ENCODE results near the gene PJVK. TPM values are rescaled to one million over a fixed set of nuclear protein-coding genes. Genes with fewer than 3 reads are reported as not detected.

PJVK gene
- total RNA-seq, 4 donors from 2014 or later = 5.3 to 8.8 (median 6.9) TPM

- TF ChIP-seq CTCF (IDR thresholded peaks at IDR 0.05; ENCODE audit: low read depth) = no peak
Observed at GRCh38 chr2:178441426-178441825, 9.8 kb upstream of the PJVK start.

- no peak for TF ChIP-seq CTCF (IDR thresholded peaks at IDR 0.05; ENCODE audit: low read depth)
Observed at GRCh38 chr2:178448968-178449661, 2.1 kb upstream of the PJVK start.

- TF ChIP-seq CTCF (IDR thresholded peaks at IDR 0.05; ENCODE audit: low read depth) = no peak
Observed at GRCh38 chr2:178449700-178450523, 1.3 kb upstream of the PJVK start.

- TF ChIP-seq CTCF (IDR thresholded peaks at IDR 0.05; ENCODE audit: low read depth) = no peak
Observed at GRCh38 chr2:178450524-178450773, 729 bp upstream of the PJVK start.

GRCh38 chr2:178452334-178452733, 1.2 kb downstream of the PJVK start:
- TF ChIP-seq CTCF (IDR thresholded peaks at IDR 0.05; ENCODE audit: low read depth) = no peak

- TF ChIP-seq CTCF (IDR thresholded peaks at IDR 0.05; ENCODE audit: low read depth) = no peak
Observed at GRCh38 chr2:178452870-178453269, 1.7 kb downstream of the PJVK start.

- no peak for TF ChIP-seq CTCF (IDR thresholded peaks at IDR 0.05; ENCODE audit: low read depth)
Observed at GRCh38 chr2:178455947-178456346, 4.8 kb downstream of the PJVK start.
